ENCODE results near the gene IGSF21.

IGSF21 gene

DNA sequence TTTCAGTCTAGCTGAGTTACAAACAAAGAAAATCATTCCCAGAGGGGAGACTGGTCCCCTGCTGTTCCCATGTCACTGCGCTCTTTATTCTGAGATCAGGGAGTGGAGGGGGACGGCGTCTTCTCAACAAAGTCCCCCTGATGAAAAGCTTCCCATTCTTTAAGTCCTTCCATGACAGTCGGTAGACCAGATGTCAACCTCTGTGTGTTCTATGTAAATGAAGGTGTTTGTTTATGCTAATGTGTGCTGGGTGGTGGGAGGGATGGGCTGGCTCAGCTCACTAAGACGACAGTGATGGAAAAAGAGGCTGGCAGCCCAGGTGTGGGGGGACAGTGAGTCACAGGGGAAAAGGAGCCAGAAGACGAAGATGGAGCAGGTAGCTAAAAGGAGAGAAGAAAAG, 225.0 kb downstream of the IGSF21 start:
- no peak for DNase-seq (ENCODE audit: low read depth)
- H3K4me3 ChIP-seq (ENCODE audit: control insufficient read depth, low read depth, low read length) = no peak overlapping the region
- TF ChIP-seq CTCF (IDR thresholded peaks at IDR 0.05; ENCODE audit: control insufficient read depth, insufficient read depth, low read depth, low read length, missing control alignments) = no peak

- no peak overlapping the region for H3K4me3 ChIP-seq (ENCODE audit: control insufficient read depth, low read depth, low read length)
- TF ChIP-seq CTCF (IDR thresholded peaks at IDR 0.05; ENCODE audit: control insufficient read depth, insufficient read depth, low read depth, low read length, missing control alignments) = no peak
- no peak for DNase-seq (ENCODE audit: low read depth)
Measured at GRCh38 chr1:18333220-18333619, 225.6 kb downstream of the IGSF21 start.

DNA sequence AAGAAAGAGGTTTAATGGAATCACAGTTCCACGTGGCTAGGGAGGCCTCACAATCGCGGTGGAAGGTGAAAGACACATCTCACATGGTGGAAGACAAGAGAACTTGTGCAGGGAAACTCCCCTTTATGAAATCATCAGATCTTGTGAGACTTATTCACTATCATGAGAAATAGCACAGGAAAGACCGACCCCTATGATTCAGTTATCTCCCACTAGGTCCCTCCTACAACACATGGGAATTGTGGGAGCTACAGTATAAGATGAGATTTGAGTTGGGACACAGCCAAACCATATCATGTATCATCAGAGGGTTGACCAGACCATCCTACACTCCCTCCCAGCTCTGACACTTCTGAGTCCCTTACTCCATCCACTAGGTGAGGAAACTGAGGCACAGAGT, 229.2 kb downstream of the IGSF21 start:
- no peak overlapping the region for H3K4me3 ChIP-seq (ENCODE audit: control insufficient read depth, low read depth, low read length)
- no peak for TF ChIP-seq CTCF (IDR thresholded peaks at IDR 0.05; ENCODE audit: control insufficient read depth, insufficient read depth, low read depth, low read length, missing control alignments)
- no peak for DNase-seq (ENCODE audit: low read depth)

- H3K4me3 ChIP-seq (ENCODE audit: control insufficient read depth, low read depth, low read length) = no peak overlapping the region
- no peak for TF ChIP-seq CTCF (IDR thresholded peaks at IDR 0.05; ENCODE audit: control insufficient read depth, insufficient read depth, low read depth, low read length, missing control alignments)
- no peak for DNase-seq (ENCODE audit: low read depth)
Measured at GRCh38 chr1:18337757-18338156, 230.2 kb downstream of the IGSF21 start.

DNA sequence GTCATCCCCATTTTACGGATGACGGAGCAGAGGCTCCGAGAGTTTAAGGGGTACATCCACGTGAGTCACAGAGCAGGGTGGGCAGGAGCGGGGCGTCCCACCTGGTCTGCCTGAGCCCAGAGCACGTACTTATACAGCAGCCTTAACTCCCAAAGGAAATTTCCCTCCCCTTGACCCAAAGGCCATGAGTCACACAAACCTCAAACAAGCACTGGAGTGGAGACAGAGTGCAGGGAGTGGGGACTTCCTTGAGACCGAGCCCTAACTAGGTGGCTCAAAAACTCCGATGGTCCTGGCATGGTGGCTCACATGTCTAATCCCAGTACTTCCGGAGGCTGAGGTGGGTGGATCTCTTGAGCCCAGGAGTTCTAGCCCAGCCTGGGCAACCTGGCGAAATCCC, 231.6 kb downstream of the IGSF21 start:
- DNase-seq (ENCODE audit: low read depth) = no peak
- no peak overlapping the region for H3K4me3 ChIP-seq (ENCODE audit: control insufficient read depth, low read depth, low read length)
- no peak for TF ChIP-seq CTCF (IDR thresholded peaks at IDR 0.05; ENCODE audit: control insufficient read depth, insufficient read depth, low read depth, low read length, missing control alignments)

GRCh38 chr1:18340158-18340764, 232.7 kb downstream of the IGSF21 start:
- H3K4me3 ChIP-seq (ENCODE audit: control insufficient read depth, low read depth, low read length) = no peak overlapping the region
- TF ChIP-seq CTCF (IDR thresholded peaks at IDR 0.05; ENCODE audit: control insufficient read depth, insufficient read depth, low read depth, low read length, missing control alignments) = no peak
- no peak for DNase-seq (ENCODE audit: low read depth)

DNA sequence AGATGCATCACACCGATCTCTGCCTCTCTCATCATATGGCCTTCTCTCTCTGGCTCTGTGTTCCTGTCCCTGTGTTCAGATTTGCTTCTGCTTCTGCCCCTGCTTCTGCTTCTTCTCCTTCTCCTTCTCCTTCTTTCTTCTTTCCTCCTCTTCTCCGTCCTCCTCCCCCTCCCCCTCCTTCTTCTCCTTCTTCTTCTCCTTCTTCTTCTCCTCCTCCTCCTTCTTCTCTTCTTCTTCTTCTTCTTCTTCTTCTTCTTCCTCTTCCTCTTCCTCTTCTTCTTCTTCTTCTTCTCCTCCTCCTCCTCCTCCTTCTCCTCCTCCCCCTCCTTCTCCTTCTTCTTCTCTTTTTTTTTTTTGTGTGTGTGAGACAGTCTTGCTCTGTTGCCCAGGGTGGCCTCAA, 233.2 kb downstream of the IGSF21 start:
- no peak for TF ChIP-seq CTCF (IDR thresholded peaks at IDR 0.05; ENCODE audit: control insufficient read depth, insufficient read depth, low read depth, low read length, missing control alignments)
- no peak overlapping the region for H3K4me3 ChIP-seq (ENCODE audit: control insufficient read depth, low read depth, low read length)
- DNase-seq (ENCODE audit: low read depth) = no peak

Measured in AG09309 (cell line).